GM15510 (cell line): ENCODE results near the gene EPHB2.

Source experiments
- POLR2A ChIP-seq: IDR thresholded peaks from 3 replicates; pipeline ENCODE4 v1.6.1; 2011; ENCODE audit warnings: borderline replicate concordance; ENCODE audit not compliant: insufficient read length; ENCODE audit errors: extremely low read depth

The EPHB2 gene

GRCh38 chr1:22932803-22933470 is 222.3 kb downstream of the EPHB2 start:
- no peak for TF ChIP-seq POLR2A

- TF ChIP-seq POLR2A: no peak
Measured at GRCh38 chr1:22935433-22935832, 224.8 kb downstream of the EPHB2 start.

- no peak for TF ChIP-seq POLR2A
Measured at GRCh38 chr1:22936681-22937080, 226.0 kb downstream of the EPHB2 start.

- TF ChIP-seq POLR2A: no peak
Measured at GRCh38 chr1:22941257-22941656, 230.6 kb downstream of the EPHB2 start.

- no peak for TF ChIP-seq POLR2A
Measured at GRCh38 chr1:22944346-22945055, 233.9 kb downstream of the EPHB2 start.

- no peak for TF ChIP-seq POLR2A
Measured at GRCh38 chr1:22949822-22950331, 239.2 kb downstream of the EPHB2 start.

- TF ChIP-seq POLR2A: no peak
Measured at GRCh38 chr1:22951796-22952195, 241.2 kb downstream of the EPHB2 start.

GRCh38 chr1:22952694-22953056 is 242.0 kb downstream of the EPHB2 start:
- TF ChIP-seq POLR2A: no peak

GRCh38 chr1:22953057-22953739 is 242.6 kb downstream of the EPHB2 start:
- no peak for TF ChIP-seq POLR2A

GRCh38 chr1:22953740-22954141 is 243.1 kb downstream of the EPHB2 start:
- TF ChIP-seq POLR2A: no peak

- no peak for TF ChIP-seq POLR2A
Measured at GRCh38 chr1:22955146-22955545, 244.5 kb downstream of the EPHB2 start.

GRCh38 chr1:22957066-22957465 is 246.4 kb downstream of the EPHB2 start:
- no peak for TF ChIP-seq POLR2A

GRCh38 chr1:22958556-22958955 is 247.9 kb downstream of the EPHB2 start:
- no peak for TF ChIP-seq POLR2A

- TF ChIP-seq POLR2A: no peak
Measured at GRCh38 chr1:22959545-22960360, 249.1 kb downstream of the EPHB2 start.

- TF ChIP-seq POLR2A: no peak
Measured at GRCh38 chr1:22962558-22962957, 251.9 kb downstream of the EPHB2 start.

GRCh38 chr1:22963044-22963677 is 252.5 kb downstream of the EPHB2 start:
- TF ChIP-seq POLR2A: no peak
